ENCODE data around the gene SRBD1.
"Not testable (repeated sequence)": the region's sequence is repeated elsewhere in the genome, so short reads cannot be mapped to it uniquely, and the experiment has no call there.

The SRBD1 gene

DNA sequence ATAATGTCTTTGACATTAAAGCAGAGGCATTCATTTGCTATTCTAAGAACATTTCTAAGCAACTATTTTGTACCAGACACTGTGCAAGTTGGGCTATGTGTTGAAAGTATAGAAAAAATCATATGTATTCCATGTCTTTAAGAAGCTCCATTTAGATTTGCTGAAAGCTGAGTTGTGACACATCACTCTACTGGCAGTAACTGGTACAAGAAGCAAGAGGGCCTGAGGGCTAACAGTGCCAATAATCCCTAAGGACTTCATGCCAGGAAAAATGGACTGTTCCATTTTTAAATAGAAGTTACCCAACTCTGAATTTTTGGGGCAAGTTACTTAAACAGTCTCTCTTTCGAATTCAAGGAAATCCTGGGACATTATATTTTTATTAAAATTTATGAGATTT is 178.7 kb downstream of the SRBD1 start:
- no peak for DNase-seq (ENCODE audit: low read depth in 2 of 2, low spot score in 1 of 2)

DNA sequence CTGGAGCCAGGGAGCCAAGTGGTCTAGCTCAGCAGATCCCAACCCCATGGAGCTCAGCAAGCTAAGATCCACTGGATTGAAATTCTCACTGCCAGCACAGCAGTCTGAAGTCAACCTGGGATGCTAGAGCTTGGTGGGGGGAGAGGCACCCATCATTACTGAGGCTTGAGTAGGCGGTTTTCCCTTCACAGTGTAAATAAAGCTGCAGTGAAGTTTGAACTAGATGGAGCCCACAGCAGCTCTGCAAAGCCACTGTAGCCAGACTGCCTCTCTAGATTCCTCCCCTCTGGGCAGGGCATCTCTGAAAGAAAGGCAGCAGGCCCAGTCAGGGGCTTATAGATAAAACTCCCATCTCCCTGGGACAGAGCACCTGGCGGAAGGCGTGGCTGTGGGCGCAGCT is 185.0 kb downstream of the SRBD1 start:
- not testable (repeated sequence) for DNase-seq (ENCODE audit: low read depth in 2 of 2, low spot score in 1 of 2)

DNA sequence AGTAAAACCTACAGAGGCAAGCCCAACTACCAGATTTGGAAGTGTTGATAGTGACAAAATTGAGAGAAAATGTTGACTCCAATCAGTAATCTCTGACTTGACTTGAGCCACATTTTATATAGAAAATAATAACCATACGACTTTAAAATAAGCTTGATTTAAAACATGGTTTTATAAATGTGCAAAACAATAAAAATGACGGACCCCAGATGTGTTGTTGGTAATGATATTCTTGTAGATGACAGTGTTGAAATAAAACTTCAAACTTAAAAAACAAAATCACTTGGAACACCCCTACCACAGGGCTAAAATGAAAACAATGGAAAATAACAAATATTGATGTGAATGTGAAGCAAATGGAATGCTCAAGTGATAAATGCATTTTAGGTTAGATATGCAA is 188.1 kb downstream of the SRBD1 start:
- no peak for DNase-seq (ENCODE audit: low read depth in 2 of 2, low spot score in 1 of 2)

DNA sequence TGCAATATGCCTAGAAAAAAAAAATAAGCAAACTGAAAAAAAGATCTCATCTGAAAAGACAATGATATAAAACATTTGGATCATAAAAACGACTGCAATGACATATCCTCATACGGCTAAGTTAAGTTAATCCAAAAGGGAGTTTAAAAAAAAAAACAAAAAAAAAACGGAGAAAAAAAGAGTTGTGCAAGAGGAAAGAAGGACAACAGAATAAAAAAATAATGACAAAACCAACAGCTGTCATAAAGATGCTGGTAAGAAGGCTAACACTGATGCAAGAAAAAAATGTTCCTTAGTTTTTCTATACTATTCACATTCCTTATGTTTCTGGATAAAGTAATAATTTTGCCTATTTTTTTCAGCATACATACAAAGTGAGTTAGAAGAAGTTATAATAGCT is 192.5 kb downstream of the SRBD1 start:
- DNase-seq (ENCODE audit: low read depth in 2 of 2, low spot score in 1 of 2): no peak

DNA sequence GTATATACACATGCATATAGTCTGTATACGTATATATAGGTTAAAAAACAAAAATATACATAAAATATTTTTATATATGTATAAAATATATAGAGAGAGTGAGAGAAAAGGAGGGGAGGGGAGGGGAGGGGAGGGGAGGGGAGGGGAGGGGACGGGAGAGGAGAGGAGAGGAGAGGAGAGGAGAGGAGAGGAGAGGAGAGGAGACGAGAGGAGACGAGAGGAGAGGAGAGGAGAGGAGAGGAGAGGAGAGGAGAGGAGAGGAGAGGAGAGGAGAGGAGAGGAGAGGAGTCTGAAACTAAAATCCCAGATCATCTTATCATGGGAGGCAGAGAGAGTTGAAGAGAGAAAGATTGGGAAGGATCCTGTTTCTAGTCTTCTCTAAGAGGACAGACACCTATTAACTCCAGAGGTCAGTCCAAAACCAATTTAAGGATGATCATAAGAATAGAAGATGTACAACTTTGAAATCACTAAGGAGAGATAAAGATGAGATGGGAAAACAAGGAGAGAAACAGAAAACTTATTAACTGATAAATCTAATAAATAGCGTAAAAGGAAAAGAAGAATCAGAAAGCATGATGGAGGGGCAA is 195.4 kb downstream of the SRBD1 start:
- DNase-seq (ENCODE audit: low read depth in 2 of 2, low spot score in 1 of 2): no peak

DNA sequence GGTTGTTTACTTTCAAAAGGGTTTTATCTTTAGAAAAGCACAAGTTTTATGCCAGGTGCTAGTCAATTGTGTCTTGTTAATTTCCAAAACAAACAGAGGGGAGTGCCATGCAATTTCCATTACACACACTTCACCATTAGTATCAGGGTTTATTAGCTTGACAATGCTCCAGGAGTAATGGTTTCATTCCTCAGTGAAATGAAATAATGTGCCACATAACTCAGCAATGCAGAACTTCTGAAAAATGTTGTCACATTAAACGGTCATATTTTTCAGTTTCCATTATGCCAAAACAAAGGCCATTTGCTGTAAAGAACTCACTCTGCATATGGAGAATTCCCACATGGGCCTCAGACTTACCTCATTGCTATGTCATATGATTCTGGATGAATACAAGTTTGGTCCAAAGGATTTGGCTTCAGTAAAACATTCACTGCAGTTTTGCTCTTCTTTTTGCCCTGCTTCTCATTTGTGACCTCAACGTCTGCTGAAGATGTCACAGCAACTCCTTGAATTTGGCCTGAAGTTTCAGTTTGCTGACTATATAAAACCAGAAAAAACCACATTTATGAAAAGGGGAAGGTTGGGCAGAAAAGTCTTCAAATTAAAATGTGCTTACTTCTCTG is 198.2 kb downstream of the SRBD1 start:
- no peak for DNase-seq (ENCODE audit: low read depth in 2 of 2, low spot score in 1 of 2)

DNA sequence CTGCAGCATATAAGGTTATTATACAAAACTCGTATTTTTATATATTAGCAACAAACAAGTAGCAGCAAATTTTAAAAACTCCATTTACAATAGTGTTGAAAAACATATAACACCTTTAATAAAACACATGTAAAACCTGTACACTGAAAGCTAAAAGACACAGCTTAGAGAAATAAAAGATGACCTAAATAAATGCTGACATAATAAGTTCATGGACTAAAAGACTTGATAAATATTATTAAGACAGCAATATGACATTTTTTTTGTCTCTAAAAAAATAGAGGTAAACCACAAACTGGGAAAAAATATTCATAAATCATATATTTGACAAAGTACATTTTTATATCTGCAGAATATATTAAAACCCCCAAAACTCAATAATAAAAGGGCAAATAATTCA is 201.4 kb downstream of the SRBD1 start:
- DNase-seq (ENCODE audit: low read depth in 2 of 2, low spot score in 1 of 2): no peak

DNA sequence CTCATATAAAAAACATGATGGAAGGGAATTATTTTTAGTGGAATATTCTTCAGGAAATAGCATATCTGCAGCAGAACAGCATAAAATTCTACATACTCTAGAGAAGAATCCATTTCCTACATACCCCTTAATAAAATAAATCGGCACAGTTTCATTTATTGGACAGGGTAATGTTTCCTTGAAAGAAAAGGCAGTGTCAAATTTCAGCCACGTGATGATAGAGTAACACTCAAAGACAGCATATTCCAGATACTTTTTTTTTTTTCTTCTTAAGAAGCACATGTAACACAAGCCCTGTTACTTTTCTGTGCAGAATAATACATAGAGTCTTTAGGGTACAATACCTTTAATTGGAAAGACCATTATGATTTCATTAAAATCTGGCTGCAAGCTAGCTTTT is 204.4 kb downstream of the SRBD1 start:
- DNase-seq (ENCODE audit: low read depth in 2 of 2, low spot score in 1 of 2): no peak

DNA sequence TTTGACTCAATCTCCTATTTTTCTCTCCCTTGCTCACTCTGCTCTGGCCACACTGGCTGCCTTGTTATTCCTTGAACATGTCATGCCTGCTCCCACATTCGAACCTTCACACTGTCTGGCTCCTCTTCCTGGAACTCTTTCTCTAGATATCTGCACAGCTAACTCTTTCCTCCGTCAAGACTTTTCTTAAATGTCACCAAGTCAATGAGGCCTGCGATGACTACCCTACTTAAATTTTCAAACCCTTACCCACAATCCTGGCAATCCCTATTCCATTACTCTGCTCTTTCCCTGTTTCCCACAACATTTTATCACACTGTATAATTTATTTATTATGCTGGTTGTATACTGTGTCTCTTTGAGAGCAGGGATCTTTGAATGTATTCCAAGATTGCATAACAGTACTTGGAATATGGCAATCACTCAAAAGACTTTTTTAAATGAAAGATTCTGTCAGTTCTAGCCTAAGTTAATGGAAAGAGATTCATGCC is 206.2 kb downstream of the SRBD1 start:
- DNase-seq (ENCODE audit: low read depth in 2 of 2, low spot score in 1 of 2): no peak

DNA sequence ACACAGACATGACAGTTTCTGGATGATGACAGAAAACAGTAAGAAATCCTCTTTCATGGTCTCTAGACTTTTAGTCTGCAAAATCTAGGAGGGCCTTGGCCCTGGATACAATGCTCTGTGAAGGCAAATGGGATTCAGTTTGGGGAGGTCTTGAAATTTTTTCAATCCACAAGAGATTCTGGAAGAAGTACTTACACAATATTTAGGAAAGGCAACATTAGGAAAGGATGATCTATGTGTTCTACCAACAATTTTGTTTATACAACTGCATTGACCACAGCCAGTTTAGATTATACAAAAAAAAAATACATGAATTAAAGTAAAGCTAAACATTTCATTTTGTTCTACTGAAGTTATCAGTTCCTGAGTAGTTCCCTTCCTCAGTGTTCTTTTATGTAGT is 208.0 kb downstream of the SRBD1 start:
- no peak for DNase-seq (ENCODE audit: low read depth in 2 of 2, low spot score in 1 of 2)

DNA sequence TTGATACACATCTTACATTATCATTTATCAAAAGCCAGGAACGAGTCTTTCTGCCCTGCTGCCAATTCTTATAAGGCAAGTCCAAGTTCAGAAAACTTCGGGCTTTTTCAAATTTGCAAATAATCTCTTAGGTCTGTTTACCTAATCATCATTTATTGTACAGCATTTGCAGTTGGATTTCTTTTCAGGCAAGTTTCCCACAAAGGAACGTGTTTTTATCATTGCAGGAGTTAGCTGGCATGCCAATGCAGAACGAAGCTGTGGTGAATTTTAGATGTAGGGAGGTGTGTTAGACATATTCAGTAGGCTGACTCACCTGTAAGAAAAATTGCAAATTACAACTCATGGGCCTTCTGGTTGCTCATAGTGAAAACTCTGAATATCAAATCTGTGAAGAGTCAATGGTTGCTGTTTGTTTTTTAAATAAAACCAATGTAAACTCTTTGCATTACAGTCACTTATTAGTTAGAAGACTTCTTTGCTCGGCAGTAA is 209.6 kb downstream of the SRBD1 start:
- DNase-seq (ENCODE audit: low read depth in 2 of 2, low spot score in 1 of 2): no peak

DNA sequence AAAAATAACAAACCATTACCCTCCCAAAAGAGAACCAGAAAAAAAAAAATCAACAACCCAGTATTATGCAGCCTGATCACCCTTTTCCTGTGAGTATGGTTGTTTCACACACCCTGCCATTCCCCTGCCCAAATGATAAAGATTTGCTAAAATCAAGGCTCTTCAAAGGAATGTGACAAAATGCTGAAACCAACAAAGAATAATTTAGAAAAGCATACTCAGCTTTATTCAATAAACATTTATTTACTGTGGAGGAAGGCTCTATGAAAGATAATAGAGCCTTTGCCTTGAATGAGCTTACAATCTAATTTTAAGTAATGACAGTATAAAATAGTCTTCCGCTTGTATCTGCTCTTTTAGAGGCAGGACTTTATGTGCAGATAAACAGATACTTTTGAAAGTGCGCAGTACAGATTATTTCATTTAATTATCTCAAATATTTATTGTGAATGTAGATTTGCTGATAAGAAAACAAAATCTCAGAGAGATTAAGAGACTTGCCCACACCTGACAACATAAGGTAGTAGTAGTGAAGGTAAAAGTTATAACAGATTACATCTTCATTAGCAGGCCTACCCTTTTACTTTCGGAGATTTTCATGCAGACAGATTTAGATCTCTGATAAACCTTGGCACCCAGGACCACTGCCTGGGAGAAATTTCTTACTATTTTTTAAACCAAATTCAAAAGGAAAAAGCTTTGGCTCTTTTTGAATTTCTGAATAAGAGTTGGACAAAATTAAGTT is 211.9 kb downstream of the SRBD1 start:
- no peak for DNase-seq (ENCODE audit: low read depth in 2 of 2, low spot score in 1 of 2)

DNA sequence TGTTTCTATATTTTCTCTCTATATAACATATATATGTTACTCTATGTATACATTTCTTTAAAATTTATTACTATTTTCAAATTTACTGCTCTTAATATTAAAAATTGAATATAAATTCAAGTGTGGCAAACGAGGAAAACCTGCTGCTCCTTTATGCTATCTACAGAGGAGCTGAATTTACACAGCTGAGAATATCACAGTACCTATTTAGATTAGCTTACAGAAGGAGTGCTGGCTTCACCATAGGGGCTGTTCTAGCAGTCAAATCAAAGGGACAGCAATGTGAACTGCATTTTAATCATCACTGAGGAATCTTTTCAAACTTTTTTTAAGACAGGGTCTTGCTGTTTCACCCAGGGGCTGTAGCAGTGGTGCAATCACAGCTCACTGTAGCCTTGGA is 213.8 kb downstream of the SRBD1 start:
- no peak for DNase-seq (ENCODE audit: low read depth in 2 of 2, low spot score in 1 of 2)

DNA sequence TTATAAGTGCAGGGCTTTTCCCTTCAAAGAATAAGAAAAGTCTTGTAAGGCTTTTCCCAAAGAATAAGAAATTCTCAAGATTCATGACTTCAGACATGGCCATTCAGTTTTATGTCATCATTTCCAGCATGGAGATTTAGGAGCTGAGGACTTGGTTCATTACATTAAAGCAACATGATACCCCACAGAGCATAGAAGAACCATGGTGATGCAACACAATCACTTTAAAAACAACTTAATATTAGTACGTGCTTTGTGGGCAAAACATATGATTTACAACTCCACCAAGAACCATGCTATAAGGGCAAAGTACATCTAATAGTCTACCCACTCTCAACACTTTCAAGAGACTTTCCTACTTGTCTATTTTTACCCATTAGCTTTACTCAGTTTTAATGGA is 214.4 kb downstream of the SRBD1 start:
- DNase-seq (ENCODE audit: low read depth in 2 of 2, low spot score in 1 of 2): no peak

DNA sequence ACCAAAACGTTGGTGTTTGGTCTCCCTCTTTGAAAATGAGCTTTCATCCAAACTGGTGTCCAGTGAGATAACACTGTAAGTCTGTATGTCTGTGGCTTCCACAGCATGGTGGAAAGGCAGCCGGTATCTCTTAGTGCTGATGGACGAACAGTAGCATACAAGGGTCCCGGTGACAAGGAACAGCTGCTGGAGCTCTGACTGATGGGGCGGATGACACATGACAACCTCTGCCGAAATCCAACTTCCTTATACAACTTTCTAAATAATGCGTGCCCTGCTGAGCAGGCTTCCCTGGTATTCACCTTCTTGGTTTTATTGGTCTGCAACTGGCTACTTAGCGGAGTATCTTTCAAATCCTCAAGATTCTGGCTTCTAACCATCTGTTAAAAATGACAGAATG is 216.2 kb downstream of the SRBD1 start:
- DNase-seq (ENCODE audit: low read depth in 2 of 2, low spot score in 1 of 2): no peak

DNA sequence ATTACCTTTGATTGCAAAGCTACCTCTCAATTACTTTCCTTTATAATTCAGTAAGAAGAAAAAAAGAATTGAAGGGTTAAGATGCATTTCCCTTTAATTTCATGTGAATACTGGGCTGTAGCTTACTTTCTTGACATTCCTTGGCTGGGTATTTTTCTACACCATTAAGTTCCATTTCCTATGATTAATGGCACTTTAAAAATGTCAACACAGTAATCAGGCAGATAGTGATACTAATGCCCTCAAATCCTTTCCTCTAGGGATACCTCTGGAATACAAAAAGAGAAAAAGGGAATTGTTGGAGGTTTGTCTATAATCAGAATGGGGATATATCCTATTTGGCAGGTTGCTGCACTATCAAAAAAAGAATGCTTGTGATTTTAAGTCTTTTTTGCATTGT is 216.9 kb downstream of the SRBD1 start:
- DNase-seq (ENCODE audit: low read depth in 2 of 2, low spot score in 1 of 2): no peak

DNA sequence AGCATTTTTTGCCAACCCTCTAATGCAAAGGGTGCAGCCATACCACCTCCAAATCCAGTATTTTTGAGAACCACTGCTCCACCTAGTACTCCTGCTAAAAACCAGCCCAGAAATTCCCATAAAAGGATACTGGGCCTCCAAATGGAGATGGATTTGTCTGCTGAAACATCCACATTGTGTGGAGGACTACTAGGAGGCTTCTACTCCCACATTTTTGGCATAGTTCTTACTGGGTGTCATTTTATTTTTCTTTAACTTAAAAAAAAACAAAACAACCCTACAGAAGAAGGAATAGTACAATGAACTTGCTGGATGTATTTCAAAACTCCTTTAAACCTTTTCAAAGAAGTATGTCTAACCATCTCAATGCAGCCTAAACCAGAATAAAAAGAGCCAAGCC is 219.2 kb downstream of the SRBD1 start:
- no peak for DNase-seq (ENCODE audit: low read depth in 2 of 2, low spot score in 1 of 2)

DNA sequence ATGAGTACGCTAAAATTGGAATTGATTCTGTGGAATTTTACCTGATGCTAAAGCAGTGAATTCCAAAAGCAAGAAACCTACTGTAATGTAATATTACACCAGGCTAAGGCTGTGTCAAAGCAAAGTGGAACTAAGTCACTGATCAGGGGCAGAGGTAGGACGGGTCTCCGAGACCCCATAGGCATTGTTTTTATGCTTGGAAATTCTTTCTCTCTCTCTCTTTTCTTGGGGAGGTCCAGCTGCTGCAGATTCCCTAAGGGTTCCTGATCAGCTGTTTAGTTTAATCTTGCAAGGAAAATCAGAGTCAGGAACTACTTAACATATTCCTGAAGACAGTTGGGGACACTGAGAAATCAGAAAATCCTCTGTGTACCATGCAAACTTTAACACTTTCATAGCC is 220.2 kb downstream of the SRBD1 start:
- DNase-seq (ENCODE audit: low read depth in 2 of 2, low spot score in 1 of 2): no peak

DNA sequence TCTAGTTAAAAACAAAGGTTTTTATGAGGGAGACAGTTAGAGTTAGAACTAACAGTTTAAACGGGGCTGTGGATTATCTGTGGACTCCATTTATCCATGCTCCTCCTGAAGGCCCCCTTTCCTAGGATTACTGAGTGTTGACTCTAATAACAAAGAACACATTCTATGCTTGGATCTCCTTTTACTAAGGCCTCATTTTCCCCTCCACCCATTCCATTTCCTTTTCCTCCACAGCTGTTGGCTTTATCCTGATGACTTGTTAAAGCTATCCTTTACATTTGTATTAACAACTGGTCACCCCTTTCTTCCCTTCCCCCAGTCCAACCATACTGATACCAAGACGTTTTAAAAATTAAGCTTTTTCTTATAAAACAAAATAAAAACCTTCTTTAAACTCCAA is 220.6 kb downstream of the SRBD1 start:
- no peak for DNase-seq (ENCODE audit: low read depth in 2 of 2, low spot score in 1 of 2)

DNA sequence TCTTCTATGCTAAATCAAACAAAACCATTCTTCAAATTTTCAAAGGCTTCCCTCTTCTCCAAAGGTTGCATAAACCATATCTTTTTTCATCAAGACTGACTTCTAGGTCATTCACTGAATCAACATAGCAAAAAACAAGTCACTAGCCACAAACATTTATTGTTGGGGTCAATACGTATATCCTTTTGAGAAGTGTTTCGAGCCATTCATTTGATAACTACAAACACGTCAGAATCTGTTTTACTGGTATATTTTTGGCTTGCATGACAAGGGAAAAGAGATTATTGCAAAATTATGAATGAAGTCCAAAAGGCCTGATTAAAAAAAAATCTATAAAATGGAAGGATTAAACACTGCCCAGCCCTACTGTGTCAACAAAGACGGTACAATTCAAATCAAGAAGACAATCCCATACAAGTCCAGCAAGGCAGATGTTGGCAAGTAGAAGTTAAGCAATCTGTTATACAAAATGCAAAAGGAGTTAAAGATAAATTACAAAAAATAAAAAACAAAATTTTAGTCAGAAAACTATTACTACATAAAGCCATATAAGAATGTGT is 222.4 kb downstream of the SRBD1 start:
- no peak for DNase-seq (ENCODE audit: low read depth in 2 of 2, low spot score in 1 of 2)

DNA sequence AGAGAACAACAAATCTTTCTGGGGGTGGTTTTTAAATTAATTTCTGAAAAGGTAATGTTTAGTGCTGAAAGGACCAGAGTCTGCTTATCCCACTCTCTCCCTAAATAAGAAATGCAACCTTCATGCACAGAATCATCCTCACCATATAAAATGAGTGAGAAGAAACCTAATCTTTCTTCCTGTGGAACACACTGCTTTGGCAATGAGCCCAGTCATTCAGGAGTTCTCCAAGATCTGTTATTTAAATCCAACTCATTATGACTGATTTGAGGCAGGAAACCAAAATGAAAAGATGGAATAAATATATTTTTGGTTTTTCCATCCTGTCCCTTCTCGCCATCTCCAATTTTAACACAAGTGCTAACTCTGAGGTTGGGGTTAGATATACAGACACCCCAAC is 228.3 kb downstream of the SRBD1 start:
- DNase-seq (ENCODE audit: low read depth in 2 of 2, low spot score in 1 of 2): no peak

Data from stimulated activated CD8-positive, alpha-beta memory T cell treated with anti-CD3 and anti-CD28 coated beads, Interleukin-4, amount 100 ng/mL, for 4 hours (primary cell).